Fibroblast of upper back skin (primary cell): ENCODE results near the gene STOX1.
"Not testable (repeated sequence)": the region's sequence is repeated elsewhere in the genome, so short reads cannot be mapped to it uniquely, and the experiment has no call there.

Source experiments
- DNase-seq: peaks from one replicate; pipeline ENCODE4 v3.0.0-alpha.2; 2013

The STOX1 gene

DNA sequence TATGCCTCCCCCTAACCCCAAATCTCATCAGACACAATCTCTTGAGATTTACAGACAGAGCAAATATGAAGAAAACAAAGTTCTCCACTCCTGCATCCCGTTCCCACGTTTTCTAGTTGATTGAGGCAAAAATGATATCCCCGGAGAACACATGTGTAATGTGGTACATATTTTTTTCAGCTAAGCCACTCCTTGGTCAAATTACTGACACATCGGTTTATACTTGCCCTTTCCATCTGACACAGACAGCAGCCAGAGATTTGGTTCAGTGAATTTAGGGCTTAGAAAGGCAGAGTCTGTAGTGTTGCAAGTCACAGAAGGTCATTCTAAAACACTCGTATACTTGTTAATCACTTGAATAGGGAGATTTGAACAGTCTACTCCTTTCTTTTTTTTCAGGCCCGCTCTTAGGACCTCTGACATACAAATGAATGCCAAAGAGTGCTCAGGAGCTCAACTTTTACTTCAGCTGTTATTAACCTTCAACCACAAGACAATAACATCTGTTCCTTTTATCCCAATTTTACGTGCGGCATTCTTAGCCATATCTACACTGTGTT, 71.9 kb downstream of the STOX1 start:
- no peak for DNase-seq

DNA sequence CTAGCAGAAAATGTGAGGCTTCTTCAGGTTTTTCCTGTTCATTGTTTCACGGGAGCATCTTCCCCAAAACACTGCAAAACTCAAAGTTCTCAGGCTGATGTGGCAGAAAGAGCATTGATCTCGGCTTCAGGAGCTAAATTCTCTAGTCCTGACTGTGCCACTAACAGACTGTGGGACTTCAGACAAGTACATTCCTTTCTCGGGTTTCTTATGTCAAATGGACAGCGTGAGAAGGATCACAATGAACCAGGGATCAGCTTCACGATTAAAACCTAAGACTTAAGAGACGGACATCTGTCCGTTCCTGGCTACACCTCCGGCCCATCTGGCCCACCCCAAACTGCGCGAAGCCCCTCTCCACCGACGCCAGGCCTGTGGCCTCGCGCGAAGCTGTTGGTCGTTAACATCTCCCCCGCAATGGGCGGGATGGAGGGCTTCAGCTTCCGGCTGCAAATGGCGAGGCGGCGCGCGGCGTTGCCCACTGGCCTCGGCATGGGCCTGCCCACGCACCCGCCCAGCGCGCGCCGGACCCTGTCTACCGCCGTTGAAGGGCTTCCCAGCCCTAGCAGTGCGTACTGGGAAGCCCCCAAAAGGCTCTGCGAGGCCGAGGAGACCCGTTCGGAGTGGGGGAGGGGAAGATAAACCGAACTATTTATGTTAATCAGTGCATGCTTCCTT, 73.2 kb downstream of the STOX1 start:
- no peak for DNase-seq

DNA sequence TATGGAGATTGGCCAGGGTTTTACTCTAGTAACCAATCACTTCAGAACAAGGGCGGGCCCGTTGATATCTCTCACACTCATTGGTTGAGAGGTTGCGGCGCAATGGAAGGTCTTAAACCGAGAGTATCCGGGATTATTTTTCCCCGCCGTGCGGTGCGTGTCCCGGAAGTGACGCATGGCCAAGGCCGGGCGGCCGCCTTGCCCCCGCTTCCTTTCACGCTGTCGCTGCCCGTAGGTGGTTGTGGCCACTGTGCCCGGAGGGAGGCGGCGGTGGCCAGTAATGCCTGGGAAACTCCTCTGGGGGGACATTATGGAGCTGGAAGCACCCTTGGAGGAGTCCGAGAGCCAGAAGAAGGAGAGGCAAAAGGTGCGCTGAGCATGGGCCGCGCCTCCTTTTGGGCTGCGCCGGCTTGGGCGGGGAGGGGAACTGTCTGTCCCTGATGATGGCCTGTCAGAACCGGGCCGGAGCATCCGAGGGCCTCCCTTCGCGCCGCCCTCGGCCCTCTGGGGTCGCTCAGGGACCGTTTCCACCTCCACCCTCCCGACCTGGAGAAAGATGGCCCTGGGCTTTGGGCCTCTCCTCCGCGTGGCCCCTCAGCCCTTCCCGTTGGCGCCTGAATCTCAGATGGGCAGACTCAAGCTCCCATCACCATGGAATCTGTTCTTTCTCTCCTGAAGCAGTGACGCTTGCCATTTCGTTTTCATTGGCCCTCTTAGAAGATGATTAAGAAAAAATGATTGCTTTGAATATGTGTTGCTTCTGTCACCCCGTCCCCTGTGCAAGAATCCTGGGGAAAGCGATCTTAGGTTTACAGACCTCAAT, 74.0 kb downstream of the STOX1 start, which contains the start of gene DDX50:
TSS of gene DDX50 (plus strand) at position 211 of the 823 bp plus-strand sequence. CDS start at position 281, 70 bp downstream.
- DNase-seq: peak; percentile 100

GRCh38 chr10:68902382-68902781, 75.1 kb downstream of the STOX1 start:
- DNase-seq: no peak

- no peak for DNase-seq
These were observed 97.3 kb downstream of the STOX1 start for GRCh38 chr10:68924593-68924992.

DNA sequence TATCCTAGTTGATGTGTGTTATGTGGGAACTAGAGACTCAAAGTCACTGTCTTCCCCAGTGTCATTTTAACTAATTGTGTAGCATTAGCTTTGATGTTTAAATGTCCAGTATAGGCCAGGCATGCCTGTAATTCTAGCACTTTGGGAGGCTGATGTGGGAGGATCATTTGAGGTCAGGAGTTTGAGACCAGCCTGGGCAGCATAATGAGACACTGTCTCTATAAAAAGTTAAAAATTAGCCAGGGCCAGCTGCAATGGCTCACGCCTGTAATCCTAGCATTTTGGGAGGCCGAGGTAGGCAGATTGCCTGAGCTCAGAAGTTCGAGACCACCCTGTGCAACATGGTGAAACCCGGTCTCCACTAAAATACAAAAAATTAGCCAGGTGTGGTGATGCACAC, 98.2 kb downstream of the STOX1 start:
- DNase-seq: no peak

GRCh38 chr10:68929157-68929556, 101.8 kb downstream of the STOX1 start:
- not testable (repeated sequence) for DNase-seq

DNA sequence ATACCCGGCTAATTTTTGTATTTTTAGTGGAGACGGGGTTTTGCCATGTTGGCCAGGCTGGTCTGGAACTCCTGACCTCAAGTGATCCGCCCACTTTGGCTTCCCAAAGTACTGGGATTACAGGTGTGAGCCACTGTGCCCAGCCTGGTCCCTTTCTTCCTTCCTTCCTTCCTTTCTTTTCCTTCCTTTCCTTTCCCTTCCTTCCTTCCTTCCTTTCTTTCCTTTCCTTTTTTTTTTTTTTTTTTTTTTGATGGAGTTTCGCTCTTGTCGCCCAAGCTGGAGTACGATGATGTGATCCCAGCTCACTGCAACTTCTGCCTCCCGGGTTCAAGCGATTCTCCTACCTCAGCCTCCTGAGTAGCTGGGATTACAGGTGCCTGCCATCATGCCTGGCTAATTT, 102.6 kb downstream of the STOX1 start:
- not testable (repeated sequence) for DNase-seq

DNA sequence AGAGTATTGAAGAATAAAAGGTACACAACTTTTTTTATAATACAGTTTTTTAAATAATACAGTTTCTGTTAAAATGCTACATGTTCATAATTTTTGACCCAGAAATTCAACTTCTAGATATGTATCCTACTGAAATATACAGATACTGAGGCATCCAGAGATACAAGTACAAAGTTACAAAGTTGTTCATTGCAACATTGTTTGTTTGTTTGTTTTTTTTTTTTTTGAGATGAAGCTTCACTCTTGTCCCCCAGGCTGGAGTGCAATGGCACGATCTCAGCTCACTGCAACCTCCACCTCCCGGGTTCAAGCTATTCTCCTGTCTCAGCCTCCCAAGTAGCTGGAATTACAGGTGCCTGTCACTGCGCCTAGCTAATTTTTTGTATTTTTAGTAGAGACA, 105.5 kb downstream of the STOX1 start:
- not testable (repeated sequence) for DNase-seq

DNA sequence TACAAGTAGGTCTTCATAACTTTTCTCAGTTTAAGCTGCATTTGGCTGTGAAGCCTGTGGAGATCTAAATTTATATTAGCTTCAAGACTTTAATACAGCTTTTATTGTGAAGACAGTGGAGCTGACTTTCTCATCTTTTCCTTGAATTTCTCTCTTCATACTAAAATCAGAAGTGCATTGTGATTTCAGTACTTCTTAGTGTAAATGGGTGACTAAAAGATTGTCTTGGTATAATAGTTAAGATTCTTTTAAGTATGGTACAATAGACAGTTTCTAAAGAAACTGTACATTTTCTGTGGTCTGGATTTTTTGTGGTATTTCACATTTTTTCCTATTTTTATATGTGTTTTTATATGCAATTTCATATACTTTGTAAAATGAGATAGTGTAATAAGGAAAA, 107.7 kb downstream of the STOX1 start:
- no peak for DNase-seq

DNA sequence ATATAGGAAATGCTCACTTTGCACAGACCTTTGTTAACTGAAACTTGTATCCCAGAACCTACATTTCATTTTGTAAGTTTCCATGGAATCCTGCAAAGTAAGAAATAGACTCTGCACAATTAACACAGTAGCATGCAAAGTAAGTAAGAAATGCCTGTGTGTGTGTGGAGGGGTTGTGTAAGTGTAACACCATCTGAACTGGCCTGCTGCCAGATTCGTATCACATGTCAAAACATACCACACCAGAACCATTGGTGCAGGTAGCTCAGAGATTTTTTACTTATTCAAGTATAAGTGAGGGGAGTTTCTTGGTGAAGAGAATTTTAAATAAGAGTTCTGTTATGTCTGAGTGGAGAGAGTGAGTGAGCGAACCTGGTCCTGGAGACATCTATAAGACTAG, 110.8 kb downstream of the STOX1 start:
- DNase-seq: peak; percentile 4

GRCh38 chr10:68938884-68939283, 111.6 kb downstream of the STOX1 start:
- no peak for DNase-seq

DNA sequence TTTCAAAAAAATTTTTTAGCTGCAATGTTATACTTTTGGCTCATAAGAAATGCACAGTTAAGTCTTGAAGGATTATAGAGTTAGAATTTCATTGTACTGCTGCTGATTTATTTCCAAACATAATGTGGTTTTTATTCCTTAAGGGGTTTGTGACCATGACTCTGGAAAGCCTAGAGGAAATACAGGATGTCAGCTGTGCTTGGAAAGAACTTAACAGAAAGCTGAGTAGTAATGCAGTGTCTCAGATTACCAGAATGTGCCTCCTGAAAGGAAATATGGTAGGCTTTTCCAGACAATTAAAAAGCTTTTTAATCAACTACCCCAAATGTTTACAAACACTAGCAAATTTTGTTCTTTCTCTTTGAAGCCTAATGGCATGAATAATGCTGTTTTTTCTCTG, 113.6 kb downstream of the STOX1 start:
- DNase-seq: not testable (repeated sequence)
